Aorta (tissue), 5 donors: ENCODE measurements around the gene DDTL. TPM values are rescaled to one million over a fixed set of nuclear protein-coding genes. Genes with fewer than 3 reads are reported as not detected.
A peak's percentile ranks its signal among the peaks of the same experiment; 100 is the strongest.

Experiments used
- ATAC-seq: fragments of 200-7000 bp; cut with Tn5 transposase; one replicate; pipeline ENCODE4 v1.9.1; 2022; ENCODE audit warnings: moderate library complexity; ENCODE audit not compliant: low FRiP score
- DNase-seq, 2 donors: peaks; one replicate each; pipeline ENCODE4 v3.0.0-alpha.2; 2020
- H3K27ac ChIP-seq, 2 donors: one replicate each; pipeline ENCODE4 v1.5.1; 2013; ENCODE audit warnings: low read length in 2 of 2, mild to moderate bottlenecking in 2 of 2, moderate library complexity in 2 of 2, control low read depth in 1 of 2, inconsistent platforms in 1 of 2, low read depth in 1 of 2
- H3K27me3 ChIP-seq, 2 donors: one replicate each; pipeline ENCODE4 v1.6.1; 2013; ENCODE audit warnings: control low read depth in 1 of 2, low read length in 1 of 2, mild to moderate bottlenecking in 1 of 2, moderate library complexity in 1 of 2; ENCODE audit not compliant: insufficient read depth in 2 of 2, control insufficient read depth in 1 of 2
- H3K36me3 ChIP-seq, 2 donors: one replicate each; pipeline ENCODE4 v1.6.1; 2013; ENCODE audit warnings: control low read depth in 1 of 2, low read length in 1 of 2, mild to moderate bottlenecking in 1 of 2; ENCODE audit not compliant: insufficient read depth in 2 of 2, control insufficient read depth in 1 of 2
- H3K4me1 ChIP-seq, 2 donors: one replicate each; pipeline ENCODE4 v1.6.1; 2013; ENCODE audit warnings: low read length in 2 of 2, control low read depth in 1 of 2, mild to moderate bottlenecking in 1 of 2, moderate library complexity in 1 of 2; ENCODE audit not compliant: insufficient read depth in 2 of 2, control insufficient read depth in 1 of 2
- H3K4me3 ChIP-seq, 2 donors: one replicate each; pipeline ENCODE4 v1.5.1; 2013; ENCODE audit warnings: low read length in 2 of 2, control low read depth in 1 of 2, mild to moderate bottlenecking in 1 of 2
- H3K9me3 ChIP-seq: one replicate; pipeline ENCODE4 v1.6.1; 2013; ENCODE audit warnings: mild to moderate bottlenecking, low read length; ENCODE audit not compliant: control insufficient read depth
- WGBS, 2 donors: extraction: QIAGEN DNeasy Blood & Tissue Kit; methylation state at CpG; one replicate each; pipeline ENCODE4 v1.1.7; 2013; 5-methylcytosine and 5-hydroxymethylcytosine counted together
- intact Hi-C, 2 donors: fragments of 100-400 bp; cut with DNase I; formaldehyde crosslinking; loops; one replicate each; pipeline versions ENCODE4 v1.14.2 to v1.15.0; 2022
- polyA plus RNA-seq, 2 donors: library from polyadenylated mRNA; stranded (reverse); fragments of 200-250 nt; gene quantifications; one replicate each; pipeline ENCODE4 v1.2.3, GENCODE V29; 2013
- total RNA-seq, 2 donors: library from RNA; stranded (reverse); fragmentation: NEBNext Ultra II Directional; extraction: Animal tissue kit (Norgen Biotek cat#: 25700); gene quantifications; one replicate each; pipeline ENCODE4 v1.2.1, GENCODE V29; 2021
- donor health status: healthy with polysubstance abuse.
- donor health status: Bipolar disorder and iron deficiency.
- donor health status: DM: no; HTN: no; CAD: no.
- donor health status: DM: no; HTN: no; CAD: no.
- donor health status: DM: yes; HTN: yes; CAD: no.

DDTL gene
- total and polyA plus RNA-seq, 4 donors = 0.31 to 3.6 (median 1.0) TPM

GRCh38 chr22:24011735-24012068 lies 45.0 kb downstream of the DDTL start:
- no peak for ATAC-seq
- WGBS, 2 donors = 1% methylated on average over 10 of the region's 10 CpGs
- intact Hi-C loops = loop anchor here in 1 of 2 donors (5.0 kb wide), 2 partner anchors 41 to 146 kb away; no protein-coding TSS in a partner anchor

GRCh38 chr22:24016156-24016555 lies 49.5 kb downstream of the DDTL start:
- DNase-seq (no peak), ATAC-seq (no peak)
- no peak overlapping the region for H3K27ac ChIP-seq
- H3K36me3 ChIP-seq = no peaks in the 10 kb centered on the region
- H3K9me3 ChIP-seq = no peaks in the 10 kb centered on the region
- no peaks in the 10 kb centered on the region for H3K4me1 ChIP-seq
- H3K27me3 ChIP-seq = no peaks in the 10 kb centered on the region
- WGBS, 2 donors = 93 to 98% methylated on average over 1 of the region's 1 CpG
- no peak overlapping the region for H3K4me3 ChIP-seq
- intact Hi-C loops = no loop called here

More at GRCh38 chr22:24011735-24012068, 45.0 kb downstream of the DDTL start:
- Histone ChIP-seq H3K4me1 (no peaks in the 10 kb centered on the region), H3K9me3 (no peaks in the 10 kb centered on the region), H3K27ac (peak overlapping the region in 1 of 2 donors; percentile 65), H3K4me3 (peak overlapping the region; percentile 82 to 92), H3K36me3 (no peaks in the 10 kb centered on the region), H3K27me3 (no peaks in the 10 kb centered on the region)
- no peak for DNase-seq

- Histone ChIP-seq H3K27ac (no peak overlapping the region), H3K27me3 (no peaks in the 10 kb centered on the region), H3K4me3 (no peak overlapping the region), H3K36me3 (no peaks in the 10 kb centered on the region), H3K9me3 (no peaks in the 10 kb centered on the region), H3K4me1 (no peaks in the 10 kb centered on the region)
- WGBS, 2 donors = 97 to 99% methylated on average over 3 of the region's 3 CpGs
- ATAC-seq (no peak), DNase-seq (no peak)
- intact Hi-C loops = no loop called here
Measured at GRCh38 chr22:24021304-24021703, 54.6 kb downstream of the DDTL start.

Other genes with a start within 250 kb of the DDTL start
- gene ZNF70, start 215.8 kb upstream of the DDTL start, total RNA-seq = 10 to 100 TPM in 1 of 2 donors, 1 to 10 TPM in 1; 9.8 to 14.0 TPM
- gene ZNF70, start 215.8 kb upstream of the DDTL start, polyA plus RNA-seq = 1 to 10 TPM; 1.4 to 3.6 TPM
- gene VPREB3, start 212.5 kb upstream of the DDTL start, total RNA-seq = under 1 TPM in 1 of 2 donors, not detected in 1; 0.69 TPM
- not detected for gene VPREB3, start 212.5 kb upstream of the DDTL start, polyA plus RNA-seq
- under 1 TPM in 1 of 2 donors, not detected in 1; 0.69 TPM for gene C22orf15, start 203.9 kb upstream of the DDTL start, total RNA-seq
- under 1 TPM in 1 of 2 donors, not detected in 1; 0.23 TPM for gene C22orf15, start 203.9 kb upstream of the DDTL start, polyA plus RNA-seq
- gene CHCHD10, start 198.9 kb upstream of the DDTL start, total RNA-seq = 10 to 100 TPM; 30.9 to 41.9 TPM
- gene CHCHD10, start 198.9 kb upstream of the DDTL start, polyA plus RNA-seq = 10 to 100 TPM; 58.5 to 68.4 TPM
- gene MMP11, start 194.0 kb upstream of the DDTL start, total RNA-seq = 1 to 10 TPM; 1.3 to 3.0 TPM
- gene MMP11, start 194.0 kb upstream of the DDTL start, polyA plus RNA-seq = 1 to 10 TPM; 3.5 to 5.1 TPM
- 10 to 100 TPM; 48.3 to 53.5 TPM for gene SMARCB1, start 179.9 kb upstream of the DDTL start, total RNA-seq
- gene SMARCB1, start 179.9 kb upstream of the DDTL start, polyA plus RNA-seq = 10 to 100 TPM; 24.2 to 31.7 TPM
- 1 to 10 TPM; 1.9 to 3.9 TPM for gene DERL3, start 127.9 kb upstream of the DDTL start, total RNA-seq
- 1 to 10 TPM; 1.4 to 6.1 TPM for gene DERL3, start 127.9 kb upstream of the DDTL start, polyA plus RNA-seq
- gene SLC2A11, start 109.0 kb upstream of the DDTL start, total RNA-seq = 10 to 100 TPM in 1 of 2 donors, 1 to 10 TPM in 1; 4.8 to 14.4 TPM
- 10 to 100 TPM; 16.7 TPM for gene SLC2A11, start 109.0 kb upstream of the DDTL start, polyA plus RNA-seq
- gene MIF, start 72.5 kb upstream of the DDTL start, total RNA-seq = 100 to 1,000 TPM; 278 to 316 TPM
- gene MIF, start 72.5 kb upstream of the DDTL start, polyA plus RNA-seq = 100 to 1,000 TPM; 362 to 373 TPM
- gene GSTT2B, start 5.7 kb upstream of the DDTL start, total RNA-seq = 10 to 100 TPM in 1 of 2 donors, 1 to 10 TPM in 1; 7.7 to 23.9 TPM
- gene GSTT2B, start 5.7 kb upstream of the DDTL start, polyA plus RNA-seq = 10 to 100 TPM in 1 of 2 donors, 1 to 10 TPM in 1; 8.0 to 23.2 TPM
- gene DDT, start 7.6 kb downstream of the DDTL start, total RNA-seq = 10 to 100 TPM; 49.3 to 51.6 TPM
- 100 to 1,000 TPM; 108 to 145 TPM for gene DDT, start 7.6 kb downstream of the DDTL start, polyA plus RNA-seq
- gene GSTT2, start 13.2 kb downstream of the DDTL start, total RNA-seq = under 1 TPM in 1 of 2 donors, not detected in 1; 0.94 TPM
- not detected for gene GSTT2, start 13.2 kb downstream of the DDTL start, polyA plus RNA-seq
- not detected for gene GSTT4, start 38.6 kb downstream of the DDTL start, total RNA-seq
- not detected for gene GSTT4, start 38.6 kb downstream of the DDTL start, polyA plus RNA-seq
- 10 to 100 TPM; 48.8 to 84.6 TPM for gene CABIN1, start 44.4 kb downstream of the DDTL start, total RNA-seq
- gene CABIN1, start 44.4 kb downstream of the DDTL start, polyA plus RNA-seq = 100 to 1,000 TPM in 1 of 2 donors, 1 to 10 TPM in 1; 9.4 to 113 TPM
- 10 to 100 TPM; 11.2 to 15.0 TPM for gene SUSD2, start 214.6 kb downstream of the DDTL start, total RNA-seq
- gene SUSD2, start 214.6 kb downstream of the DDTL start, polyA plus RNA-seq = 10 to 100 TPM in 1 of 2 donors, 1 to 10 TPM in 1; 7.1 to 79.5 TPM